ENCODE measurements around the gene BNIP3. TPM values are rescaled to one million over a fixed set of nuclear protein-coding genes. Genes with fewer than 3 reads are reported as not detected.

The BNIP3 gene
- total RNA-seq, 1 donor from 2014 or later = 38.9 TPM

GRCh38 chr10:131971591-131971990 is 10.1 kb downstream of the BNIP3 start:
- DNase-seq (no peak), ATAC-seq (no peak)
- H3K27me3 ChIP-seq (ENCODE audit: low read depth) = no peaks in the 10 kb centered on the region
- intact Hi-C loops (cut with DNase I) = no loop called here
- H3K4me1 ChIP-seq = peaks cover 14% of the 10 kb centered on the region
- TF ChIP-seq CTCF (IDR thresholded peaks at IDR 0.05) = no peak
- H3K27ac ChIP-seq = no peak overlapping the region
- no peaks in the 10 kb centered on the region for H3K9me3 ChIP-seq
- no peak overlapping the region for H3K4me3 ChIP-seq
- H3K36me3 ChIP-seq = peaks cover 45% of the 10 kb centered on the region

- H3K9me3 ChIP-seq = no peaks in the 10 kb centered on the region
- H3K4me3 ChIP-seq = no peak overlapping the region
- intact Hi-C loops (cut with DNase I) = no loop called here
- H3K27me3 ChIP-seq (ENCODE audit: low read depth) = no peaks in the 10 kb centered on the region
- no peak for TF ChIP-seq CTCF (IDR thresholded peaks at IDR 0.05)
- DNase-seq (no peak), ATAC-seq (no peak)
- H3K36me3 ChIP-seq = peaks cover 49% of the 10 kb centered on the region
- no peak overlapping the region for H3K27ac ChIP-seq
- peaks cover 14% of the 10 kb centered on the region for H3K4me1 ChIP-seq
These were observed 10.8 kb downstream of the BNIP3 start for GRCh38 chr10:131970946-131971345.

- TF ChIP-seq CTCF (IDR thresholded peaks at IDR 0.05) = no peak
- Histone ChIP-seq H3K4me1 (peaks cover 14% of the 10 kb centered on the region), H3K4me3 (no peak overlapping the region), H3K27ac (no peak overlapping the region), H3K9me3 (no peaks in the 10 kb centered on the region), H3K36me3 (peaks cover 49% of the 10 kb centered on the region), H3K27me3 (ENCODE audit: low read depth) (no peaks in the 10 kb centered on the region)
- no peak for DNase-seq
- intact Hi-C loops (cut with DNase I) = no loop called here
- ATAC-seq = no peak
These were observed 12.8 kb downstream of the BNIP3 start for GRCh38 chr10:131968949-131969348.

DNA sequence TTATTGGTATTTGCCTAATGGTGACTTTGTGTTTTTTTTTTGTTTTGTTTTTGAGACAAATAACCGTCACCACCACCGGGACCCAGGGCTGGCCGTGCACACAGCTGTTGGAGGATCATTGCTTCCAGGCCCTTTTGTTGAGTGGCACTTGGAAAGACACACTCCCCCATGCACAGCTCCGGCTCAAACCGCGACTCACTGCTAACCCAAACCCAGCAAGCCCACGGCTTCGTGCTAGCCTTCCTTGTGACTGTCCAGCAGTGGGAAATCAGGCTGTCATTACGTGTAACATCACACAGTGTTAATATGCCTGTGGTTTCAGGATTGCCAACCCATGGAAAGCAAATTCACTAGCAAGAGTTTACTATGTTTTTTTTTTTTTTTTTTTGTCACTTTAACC is 17.4 kb downstream of the BNIP3 start:
- ATAC-seq = no peak
- Histone ChIP-seq H3K27me3 (ENCODE audit: low read depth) (no peaks in the 10 kb centered on the region), H3K36me3 (peaks cover 29% of the 10 kb centered on the region)

GRCh38 chr10:131963811-131964210 is 17.9 kb downstream of the BNIP3 start:
- ATAC-seq (no peak), DNase-seq (no peak)
- TF ChIP-seq CTCF (IDR thresholded peaks at IDR 0.05) = no peak
- Histone ChIP-seq H3K36me3 (peaks cover 25% of the 10 kb centered on the region), H3K4me3 (no peak overlapping the region), H3K27ac (no peak overlapping the region), H3K27me3 (ENCODE audit: low read depth) (no peaks in the 10 kb centered on the region), H3K4me1 (no peaks in the 10 kb centered on the region), H3K9me3 (no peaks in the 10 kb centered on the region)
- intact Hi-C loops (cut with DNase I) = no loop called here

More for the DNA sequence above, 17.4 kb downstream of the BNIP3 start:
- TF ChIP-seq CTCF (IDR thresholded peaks at IDR 0.05) = no peak
- no peak for DNase-seq
- intact Hi-C loops (cut with DNase I) = no loop called here
- no peak overlapping the region for H3K27ac ChIP-seq
- H3K9me3 ChIP-seq = no peaks in the 10 kb centered on the region
- H3K4me1 ChIP-seq = no peaks in the 10 kb centered on the region
- no peak overlapping the region for H3K4me3 ChIP-seq

DNA sequence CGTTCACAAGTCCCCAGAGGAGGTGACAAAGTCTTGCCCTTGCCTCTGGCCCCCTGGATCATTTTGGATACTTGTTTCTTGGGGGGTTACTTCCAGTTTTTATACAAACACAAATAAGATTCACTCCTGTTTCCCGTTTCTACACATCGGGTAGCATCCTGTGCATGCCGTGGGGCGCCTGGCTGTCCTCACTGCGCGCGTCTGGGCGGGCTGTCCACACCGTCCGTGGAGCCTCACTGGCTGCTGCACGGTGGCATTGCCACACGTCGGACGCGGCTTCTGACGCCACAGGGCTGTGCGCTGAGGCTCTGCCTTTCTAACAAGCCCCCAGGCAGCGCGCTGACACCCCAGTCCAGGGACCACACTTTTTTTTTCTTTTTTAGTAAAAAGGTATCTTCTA is 18.4 kb downstream of the BNIP3 start:
- ATAC-seq (no peak), DNase-seq (no peak)
- H3K4me1 ChIP-seq = no peaks in the 10 kb centered on the region
- no peaks in the 10 kb centered on the region for H3K9me3 ChIP-seq
- TF ChIP-seq CTCF (IDR thresholded peaks at IDR 0.05) = no peak
- no peak overlapping the region for H3K4me3 ChIP-seq
- intact Hi-C loops (cut with DNase I) = no loop called here
- no peaks in the 10 kb centered on the region for H3K27me3 ChIP-seq (ENCODE audit: low read depth)
- H3K36me3 ChIP-seq = peaks cover 20% of the 10 kb centered on the region
- H3K27ac ChIP-seq = no peak overlapping the region
